B cell (primary cell): ENCODE results near the gene ATP8B1.

ENCODE experiments used
- EZH2 ChIP-seq: IDR thresholded peaks from 2 replicates; pipeline ENCODE4 v1.6.1; 2012; ENCODE audit warnings: borderline replicate concordance, low read depth, mild to moderate bottlenecking, moderate library complexity, low read length; ENCODE audit not compliant: insufficient read depth, poor library complexity, severe bottlenecking
- TF ChIP-seq, protein P1 (sequence below): fragments of 200-600 bp; IDR thresholded peaks from one replicate; pipeline ENCODE4 v1.8.0; 2022; ENCODE audit warnings: antibody characterized with exemption, mild to moderate bottlenecking

GRCh38 chr18:57640236-57640635, 162.9 kb downstream of the ATP8B1 start:
- TF ChIP-seq, protein P1, sequence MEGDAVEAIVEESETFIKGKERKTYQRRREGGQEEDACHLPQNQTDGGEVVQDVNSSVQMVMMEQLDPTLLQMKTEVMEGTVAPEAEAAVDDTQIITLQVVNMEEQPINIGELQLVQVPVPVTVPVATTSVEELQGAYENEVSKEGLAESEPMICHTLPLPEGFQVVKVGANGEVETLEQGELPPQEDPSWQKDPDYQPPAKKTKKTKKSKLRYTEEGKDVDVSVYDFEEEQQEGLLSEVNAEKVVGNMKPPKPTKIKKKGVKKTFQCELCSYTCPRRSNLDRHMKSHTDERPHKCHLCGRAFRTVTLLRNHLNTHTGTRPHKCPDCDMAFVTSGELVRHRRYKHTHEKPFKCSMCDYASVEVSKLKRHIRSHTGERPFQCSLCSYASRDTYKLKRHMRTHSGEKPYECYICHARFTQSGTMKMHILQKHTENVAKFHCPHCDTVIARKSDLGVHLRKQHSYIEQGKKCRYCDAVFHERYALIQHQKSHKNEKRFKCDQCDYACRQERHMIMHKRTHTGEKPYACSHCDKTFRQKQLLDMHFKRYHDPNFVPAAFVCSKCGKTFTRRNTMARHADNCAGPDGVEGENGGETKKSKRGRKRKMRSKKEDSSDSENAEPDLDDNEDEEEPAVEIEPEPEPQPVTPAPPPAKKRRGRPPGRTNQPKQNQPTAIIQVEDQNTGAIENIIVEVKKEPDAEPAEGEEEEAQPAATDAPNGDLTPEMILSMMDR, result no peak
- no peak for TF ChIP-seq EZH2
